ENCODE results near the gene ILDR1. TPM values are rescaled to one million over a fixed set of nuclear protein-coding genes. Genes with fewer than 3 reads are reported as not detected.
"Not testable (repeated sequence)": the region's sequence is repeated elsewhere in the genome, so short reads cannot be mapped to it uniquely, and the experiment has no call there.

ILDR1 gene
- total and polyA plus RNA-seq, 4 donors: 3.3 to 8.9 (median 4.2) TPM

GRCh38 chr3:121942116-121942786 lies 79.8 kb downstream of the ILDR1 start:
- no peak overlapping the region for H3K4me3 ChIP-seq
- peak; percentile 45 to 76 (median 60) for DNase-seq
- peaks cover 0 to 7% (median 0%) of the 10 kb centered on the region in 5 donors for H3K4me1 ChIP-seq (ENCODE audit: control insufficient read depth in 5 of 5, insufficient read depth in 5 of 5, low read length in 5 of 5)
- 74 to 83% methylated on average over 4 of the region's 4 CpGs for WGBS, 2 donors
- ATAC-seq (ENCODE audit: insufficient read depth, low FRiP score): no peak
- no peaks in the 10 kb centered on the region for H3K27me3 ChIP-seq (ENCODE audit: control insufficient read depth in 3 of 3, insufficient read depth in 3 of 3, low read length in 2 of 3)
- TF ChIP-seq CTCF (IDR thresholded peaks at IDR 0.05; ENCODE audit: control extremely low read depth, extremely low read depth): no peak
- peaks cover 0 to 3% (median 0%) of the 10 kb centered on the region in 4 donors for H3K36me3 ChIP-seq (ENCODE audit: control insufficient read depth in 4 of 4, insufficient read depth in 4 of 4, low read length in 4 of 4)
- no peak overlapping the region for H3K27ac ChIP-seq (ENCODE audit: low read depth in 1 of 2, low read length in 1 of 2)
- H3K9ac ChIP-seq (ENCODE audit: insufficient read depth in 1 of 2, low read length in 2 of 2): no peak overlapping the region
- no peaks in the 10 kb centered on the region for H3K9me3 ChIP-seq (ENCODE audit: control insufficient read depth in 4 of 4, insufficient read depth in 3 of 4, low read length in 3 of 4)

GRCh38 chr3:121941592-121941991 lies 80.5 kb downstream of the ILDR1 start:
- DNase-seq (no peak), ATAC-seq (ENCODE audit: insufficient read depth, low FRiP score) (no peak)
- no peak for TF ChIP-seq CTCF (IDR thresholded peaks at IDR 0.05; ENCODE audit: control extremely low read depth, extremely low read depth)
- H3K27ac ChIP-seq (ENCODE audit: low read depth in 1 of 2, low read length in 1 of 2): no peak overlapping the region
- no peaks in the 10 kb centered on the region for H3K27me3 ChIP-seq (ENCODE audit: control insufficient read depth in 3 of 3, insufficient read depth in 3 of 3, low read length in 2 of 3)
- no peak overlapping the region for H3K4me3 ChIP-seq
- WGBS, 2 donors: 75 to 94% methylated on average over 1 of the region's 1 CpG
- no peak overlapping the region for H3K9ac ChIP-seq (ENCODE audit: insufficient read depth in 1 of 2, low read length in 2 of 2)
- H3K4me1 ChIP-seq (ENCODE audit: control insufficient read depth in 5 of 5, insufficient read depth in 5 of 5, low read length in 5 of 5): peaks cover 0 to 7% (median 0%) of the 10 kb centered on the region in 5 donors
- H3K9me3 ChIP-seq (ENCODE audit: control insufficient read depth in 4 of 4, insufficient read depth in 3 of 4, low read length in 3 of 4): no peaks in the 10 kb centered on the region
- peaks cover 0 to 3% (median 0%) of the 10 kb centered on the region in 4 donors for H3K36me3 ChIP-seq (ENCODE audit: control insufficient read depth in 4 of 4, insufficient read depth in 4 of 4, low read length in 4 of 4)

- 90 to 92% methylated on average over 27 to 29 of the region's 29 CpGs for WGBS, 2 donors
- not testable (repeated sequence) for DNase-seq; H3K36me3 ChIP-seq (ENCODE audit: control insufficient read depth in 4 of 4, insufficient read depth in 4 of 4, low read length in 4 of 4); ATAC-seq (ENCODE audit: insufficient read depth, low FRiP score); H3K4me3 ChIP-seq; H3K27me3 ChIP-seq (ENCODE audit: control insufficient read depth in 3 of 3, insufficient read depth in 3 of 3, low read length in 2 of 3); H3K4me1 ChIP-seq (ENCODE audit: control insufficient read depth in 5 of 5, insufficient read depth in 5 of 5, low read length in 5 of 5); H3K27ac ChIP-seq (ENCODE audit: low read depth in 1 of 2, low read length in 1 of 2); H3K9me3 ChIP-seq (ENCODE audit: control insufficient read depth in 4 of 4, insufficient read depth in 3 of 4, low read length in 3 of 4); H3K9ac ChIP-seq (ENCODE audit: insufficient read depth in 1 of 2, low read length in 2 of 2)
These were observed 83.7 kb downstream of the ILDR1 start for GRCh38 chr3:121938141-121938855.

Small RNA genes lying within 50 kb of the gene (small RNA-seq; reads per million reads assigned to genes)
- gene RF00019 (ENCODE audit: low replicate concordance): not detected

Other genes starting within 250 kb of the ILDR1 start
- 10 to 100 TPM; 18.2 to 30.7 TPM for gene IQCB1, start 187.2 kb downstream of the ILDR1 start, total RNA-seq
- 10 to 100 TPM; 11.7 to 12.0 TPM for gene IQCB1, start 187.2 kb downstream of the ILDR1 start, polyA plus RNA-seq
- gene EAF2, start 187.0 kb downstream of the ILDR1 start, total RNA-seq: 10 to 100 TPM in 1 of 2 donors, 1 to 10 TPM in 1; 7.8 to 16.5 TPM
- 10 to 100 TPM in 1 of 2 donors, 1 to 10 TPM in 1; 4.8 to 11.7 TPM for gene EAF2, start 187.0 kb downstream of the ILDR1 start, polyA plus RNA-seq
- 10 to 100 TPM; 44.6 to 48.2 TPM for gene SLC15A2, start 127.8 kb downstream of the ILDR1 start, total RNA-seq
- 10 to 100 TPM in 1 of 2 donors, 1 to 10 TPM in 1; 8.5 to 13.6 TPM for gene SLC15A2, start 127.8 kb downstream of the ILDR1 start, polyA plus RNA-seq
- 10 to 100 TPM; 11.0 to 11.5 TPM for gene CD86, start 33.1 kb upstream of the ILDR1 start, total RNA-seq
- 10 to 100 TPM in 1 of 2 donors, 1 to 10 TPM in 1; 8.0 to 10.5 TPM for gene CD86, start 33.1 kb upstream of the ILDR1 start, polyA plus RNA-seq
- under 1 TPM in 1 of 2 donors, not detected in 1; 0.40 TPM for gene CASR, start 161.4 kb upstream of the ILDR1 start, total RNA-seq
- under 1 TPM; 0.02 TPM for gene CASR, start 161.4 kb upstream of the ILDR1 start, polyA plus RNA-seq

All from lung (tissue), 13 donors.